GM19395 (cell line): ENCODE measurements around the gene LSM4.
"Not testable (repeated sequence)": the region's sequence is repeated elsewhere in the genome, so short reads cannot be mapped to it uniquely, and the experiment has no call there.

Experiments used
- ATAC-seq: cut with Tn5 transposase; IDR thresholded peaks from one replicate; pipeline ENCODE4 v1.9.1; 2021; ENCODE audit warnings: mild to moderate bottlenecking, moderate library complexity; ENCODE audit not compliant: unreplicated experiment

The LSM4 gene

DNA sequence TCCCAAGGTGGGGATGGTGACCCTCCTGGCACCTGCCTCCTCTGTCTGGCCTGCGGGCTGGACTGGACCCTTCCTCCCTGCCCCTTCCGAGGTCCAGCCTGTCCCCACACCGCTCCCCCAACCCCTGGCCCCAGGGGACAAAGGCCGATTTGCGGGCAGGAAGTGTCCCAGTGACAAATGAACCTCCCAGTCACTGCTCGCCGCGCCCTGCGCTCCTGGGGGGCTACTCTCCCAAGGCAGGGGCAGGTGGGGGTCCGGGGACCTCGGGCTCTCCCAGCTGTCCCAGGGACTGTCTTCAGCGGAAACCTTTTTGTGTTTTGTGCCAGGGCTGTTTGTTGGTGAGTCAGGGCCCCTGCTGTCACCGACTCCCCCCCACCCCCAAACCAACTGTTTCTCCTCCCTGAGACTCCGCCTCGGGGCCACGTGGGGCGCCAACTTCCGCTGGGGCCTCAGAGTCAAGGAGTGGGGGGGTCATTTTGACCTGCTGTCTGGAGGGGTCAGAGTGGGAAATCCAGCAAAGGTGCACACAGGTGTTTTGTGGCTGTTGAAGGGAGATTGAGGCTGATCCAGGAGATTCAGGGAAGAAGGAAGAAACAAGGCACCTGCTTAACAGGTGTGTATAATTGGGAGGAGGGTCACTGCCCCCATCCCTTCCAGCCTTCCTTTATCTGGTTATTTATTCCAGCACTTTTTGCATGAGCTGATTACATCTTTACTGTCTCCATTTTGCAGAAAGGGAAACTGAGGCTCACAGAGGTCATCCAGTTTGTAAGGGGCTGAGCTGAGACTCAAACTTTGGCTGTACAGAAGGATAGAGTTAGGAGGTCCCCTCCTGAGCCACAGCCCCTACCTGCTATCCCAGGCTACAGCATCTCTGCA, 18.4 kb upstream of the LSM4 start:
- peak; percentile 52 for ATAC-seq

- ATAC-seq = peak; percentile 44
Observed at GRCh38 chr19:18340190-18340989, 17.5 kb upstream of the LSM4 start, which contains the start of gene PGPEP1. PGPEP1 (plus strand) TSS chr19:18340598; CDS start chr19:18340682, 84 bp downstream.

- no peak for ATAC-seq
Observed at GRCh38 chr19:18339723-18340122, 16.8 kb upstream of the LSM4 start.

DNA sequence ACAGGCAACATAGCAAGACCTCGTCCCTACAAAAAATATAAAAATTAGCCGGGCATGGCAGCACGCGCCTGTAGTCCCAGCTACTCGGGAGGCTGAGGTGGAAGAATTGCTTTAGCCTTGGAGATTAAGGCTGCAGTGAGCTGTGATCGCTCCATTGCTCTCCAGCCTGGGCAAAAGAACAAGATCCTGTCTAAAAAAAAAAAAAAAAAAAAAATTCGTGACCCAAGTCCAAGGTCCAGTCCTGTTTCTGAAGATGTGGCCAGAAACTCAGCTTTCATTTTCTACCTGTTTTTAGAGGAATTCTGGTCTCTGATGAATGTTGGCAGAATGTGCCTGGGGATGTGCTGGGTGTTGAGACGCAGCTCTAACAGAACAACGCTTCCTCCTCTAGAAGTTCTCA, 15.7 kb upstream of the LSM4 start:
- ATAC-seq = no peak

GRCh38 chr19:18336121-18336520, 13.2 kb upstream of the LSM4 start:
- no peak for ATAC-seq

- no peak for ATAC-seq
Observed at GRCh38 chr19:18333680-18334079, 10.8 kb upstream of the LSM4 start.

DNA sequence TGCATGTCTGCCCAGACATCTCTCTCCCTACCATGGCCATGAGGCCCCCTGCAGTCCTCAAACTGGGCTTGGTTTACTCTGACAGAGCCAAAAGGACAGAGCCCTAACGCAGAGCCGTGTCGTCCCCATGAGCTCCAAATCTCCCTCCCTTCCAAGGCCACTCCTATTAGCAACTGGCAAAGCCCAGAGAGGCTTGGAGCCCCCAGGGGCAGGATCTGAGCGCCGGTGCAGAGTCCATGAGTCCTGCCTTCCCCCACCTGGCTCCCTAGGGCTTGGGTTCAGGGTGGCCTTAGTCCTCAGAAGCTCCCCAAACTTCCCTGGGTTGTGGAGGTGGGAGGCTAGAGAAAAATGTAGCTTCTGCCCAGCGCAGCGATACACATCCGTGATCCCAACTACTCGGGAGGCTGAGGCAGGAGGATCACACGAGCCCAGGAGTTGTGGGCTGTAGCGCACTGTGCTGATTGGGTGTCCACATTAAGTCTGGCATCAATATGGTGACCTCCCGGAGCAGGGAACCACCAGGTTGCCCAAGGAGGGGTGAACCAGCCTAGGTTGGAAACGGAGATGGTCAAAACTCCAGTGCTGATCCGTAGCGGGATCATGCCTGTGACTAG, 10.1 kb upstream of the LSM4 start:
- no peak for ATAC-seq

- ATAC-seq = no peak
Observed at GRCh38 chr19:18330868-18331267, 8.0 kb upstream of the LSM4 start.

- ATAC-seq = no peak
Observed at GRCh38 chr19:18329035-18329376, 6.1 kb upstream of the LSM4 start.

- peak; percentile 86 for ATAC-seq
Observed at GRCh38 chr19:18328340-18329034, 5.6 kb upstream of the LSM4 start.

- ATAC-seq = no peak
Observed at GRCh38 chr19:18326772-18327171, 3.9 kb upstream of the LSM4 start.

DNA sequence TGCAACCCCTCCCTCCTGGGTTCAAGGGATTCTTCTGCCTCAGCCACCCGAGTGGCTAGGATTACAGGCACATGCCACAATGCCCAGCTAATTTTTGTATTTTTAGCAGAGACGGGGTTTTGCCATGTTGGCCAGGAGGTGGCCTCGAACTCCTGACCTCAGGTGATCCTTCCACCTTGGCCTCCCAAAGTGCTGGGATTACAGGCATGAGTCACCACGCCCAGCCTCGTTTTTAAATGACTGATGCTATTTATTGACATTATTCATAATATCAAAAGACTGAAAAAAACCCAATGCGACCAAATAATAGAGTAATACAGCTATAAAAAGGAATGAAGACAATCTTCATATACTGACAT, 1.5 kb upstream of the LSM4 start:
- ATAC-seq = not testable (repeated sequence)

DNA sequence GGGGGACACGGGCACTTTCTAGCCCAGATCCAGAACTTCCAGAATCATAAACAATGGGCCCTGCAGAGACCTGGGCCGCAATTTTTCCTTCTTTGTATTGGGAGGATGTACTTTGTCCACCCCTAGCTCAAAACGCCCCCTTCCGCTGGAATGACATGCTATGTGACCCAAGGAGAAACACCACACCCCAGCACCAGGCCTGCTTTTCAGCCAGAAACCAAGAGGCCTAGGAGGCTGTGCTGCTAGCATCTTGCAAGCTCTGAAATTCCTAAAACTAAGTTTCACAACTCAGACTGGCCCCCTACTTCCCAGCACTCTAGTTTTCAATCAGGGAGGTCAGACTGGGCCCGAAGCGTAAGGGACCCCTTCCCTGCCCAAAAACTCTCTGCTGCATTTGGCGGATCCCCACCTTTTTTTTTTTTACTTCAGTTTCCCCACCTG, 538 bp downstream of the LSM4 start:
- ATAC-seq = peak; percentile 8

- no peak for ATAC-seq
Observed at GRCh38 chr19:18321734-18322102, 1.2 kb downstream of the LSM4 start.

DNA sequence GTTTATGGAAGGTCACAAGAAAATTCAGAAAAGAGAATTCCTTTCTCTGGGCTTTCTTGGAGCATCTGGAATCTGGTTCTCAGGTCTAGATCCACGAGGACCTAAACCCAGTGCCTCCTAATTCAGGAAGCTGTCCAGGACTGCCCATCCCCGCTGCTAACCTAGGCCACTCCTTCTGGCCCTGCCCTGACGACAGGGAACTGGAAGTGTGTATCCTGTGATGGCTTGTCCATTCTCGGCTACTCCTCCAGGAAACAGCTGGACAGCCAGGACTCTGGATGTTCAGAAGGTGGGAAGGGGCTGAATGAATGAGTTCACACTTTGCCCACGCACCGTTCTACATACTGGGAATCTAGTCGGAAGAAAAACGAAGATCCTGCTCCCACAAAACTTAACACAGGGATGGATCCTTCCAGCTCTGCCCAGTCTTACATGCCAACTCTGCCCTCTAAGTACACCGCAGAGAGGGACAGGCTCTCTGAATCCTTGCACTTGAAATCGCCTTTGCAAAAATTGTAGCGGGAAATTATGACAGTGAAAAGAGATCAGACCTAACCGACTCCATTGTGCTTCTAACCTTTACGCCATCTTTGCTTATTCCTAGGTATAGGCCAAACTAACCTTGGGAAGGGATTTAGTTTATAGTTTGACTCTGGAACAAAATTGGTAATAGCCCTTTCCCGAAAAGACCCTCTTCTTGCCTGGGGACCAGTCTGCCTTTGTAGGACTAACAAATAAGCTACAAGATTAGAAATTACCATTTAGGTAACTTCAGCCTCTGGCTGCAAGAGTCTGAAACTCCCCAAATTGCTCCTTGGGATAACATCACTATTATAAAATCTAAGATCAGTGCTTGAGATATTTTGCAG, 1.8 kb downstream of the LSM4 start:
- ATAC-seq = no peak

DNA sequence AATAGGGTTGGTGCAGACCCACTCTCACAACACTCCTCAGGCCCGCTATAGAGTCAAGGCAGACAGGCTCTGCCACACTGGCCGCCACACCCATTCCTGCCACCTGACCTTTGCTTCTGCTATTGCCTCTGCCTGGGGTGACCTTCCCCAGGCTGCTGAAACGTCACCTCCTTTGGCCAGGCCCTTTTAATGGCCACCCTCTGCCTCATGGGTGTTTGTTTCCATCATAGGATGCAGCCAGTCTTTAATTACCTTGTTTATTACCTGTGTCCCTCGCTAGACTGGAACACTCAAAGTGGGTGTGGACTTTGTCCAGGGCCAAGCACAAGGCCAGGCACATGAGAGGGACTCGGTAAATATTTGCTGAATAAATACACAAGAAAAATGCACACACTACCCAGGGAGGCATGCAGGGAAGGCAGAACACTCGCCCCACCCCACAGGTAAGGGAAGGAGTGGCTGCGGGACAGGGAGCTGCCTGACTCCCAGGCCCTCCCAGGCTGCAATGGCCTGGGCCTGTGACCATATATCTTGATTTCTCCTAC, 3.2 kb downstream of the LSM4 start:
- ATAC-seq = no peak

DNA sequence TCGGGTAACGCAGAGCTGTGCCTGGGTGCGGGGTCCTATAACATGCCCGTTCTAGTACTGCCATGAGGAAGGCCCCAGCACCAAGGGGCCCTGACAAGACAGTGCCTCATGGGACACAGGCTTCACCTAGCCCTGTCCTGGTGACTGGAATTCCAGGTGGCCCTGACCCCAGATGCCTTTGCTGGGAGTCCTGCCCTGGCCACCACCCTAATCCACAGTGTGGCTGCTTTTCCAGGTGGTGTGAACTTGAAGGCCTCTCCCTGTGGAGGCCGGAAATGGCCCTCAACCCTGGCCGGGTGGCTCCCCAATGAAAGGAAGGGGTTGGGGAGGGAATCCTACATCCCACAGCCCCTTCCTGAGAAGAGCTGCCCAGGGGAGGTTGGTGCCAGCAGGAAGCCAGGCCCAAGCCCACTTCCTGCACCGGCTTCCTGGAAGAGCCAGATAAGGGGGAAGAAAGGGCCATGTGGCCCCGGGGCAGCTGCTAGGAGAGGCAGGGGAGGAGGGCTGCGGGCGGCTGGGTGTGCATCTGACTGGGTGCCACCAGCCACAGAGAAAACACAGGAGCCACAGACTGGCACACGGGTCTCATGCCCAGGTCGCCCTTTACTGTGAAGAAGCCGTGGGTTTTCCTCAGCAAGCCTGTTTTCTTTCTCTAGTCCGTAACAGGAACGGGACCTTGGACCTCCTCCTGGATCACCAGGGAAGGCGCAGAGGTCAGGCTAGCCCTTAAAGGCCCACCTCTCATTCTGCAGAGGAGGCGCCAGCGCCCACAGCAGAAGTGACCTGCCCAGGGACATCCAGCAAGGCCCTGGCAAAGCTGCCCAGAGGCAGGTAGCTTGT, 4.7 kb downstream of the LSM4 start:
- no peak for ATAC-seq

DNA sequence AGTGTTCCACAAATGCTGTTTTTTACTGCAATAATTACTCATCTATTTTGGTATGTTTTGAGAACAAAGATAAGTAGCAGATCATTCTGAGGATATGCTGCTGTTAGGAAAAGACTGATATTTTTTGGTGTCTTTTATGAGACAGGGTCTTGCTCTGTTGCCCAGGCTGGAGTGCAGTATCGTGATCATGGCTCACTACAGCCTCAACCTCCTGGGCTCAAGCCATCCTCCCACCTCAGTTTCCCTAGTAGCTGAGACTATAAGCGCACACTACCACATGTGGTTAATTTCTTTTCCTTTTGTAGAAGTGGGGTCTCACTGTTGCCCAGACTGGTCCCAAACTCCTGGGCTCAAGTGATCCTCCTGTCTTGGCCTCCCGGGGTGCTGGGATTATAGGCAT, 9.5 kb downstream of the LSM4 start:
- no peak for ATAC-seq

DNA sequence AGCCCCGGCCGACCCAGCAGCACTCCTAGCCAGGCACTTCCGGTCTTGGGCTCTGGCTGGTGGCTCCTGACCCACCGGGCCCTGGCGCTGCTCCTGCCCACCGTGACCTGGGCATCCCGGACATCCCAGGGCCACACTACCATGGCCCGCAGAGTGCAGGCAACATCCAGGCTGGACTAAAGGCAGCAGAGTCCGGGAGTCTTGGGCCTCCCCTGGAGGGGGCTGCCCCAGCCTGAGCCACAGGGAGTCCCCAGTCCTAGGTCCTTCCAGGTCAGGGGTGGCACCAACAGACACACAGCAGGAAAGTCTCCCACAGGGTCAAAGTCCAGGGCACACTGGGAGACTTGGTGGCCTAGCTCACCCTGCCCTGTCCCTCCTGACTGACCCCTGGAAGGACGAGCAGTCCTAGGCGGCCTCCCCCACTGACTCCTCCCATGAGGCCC, 10.8 kb downstream of the LSM4 start:
- no peak for ATAC-seq
